ENCODE results near the gene NUP210.

Gene NUP210

DNA sequence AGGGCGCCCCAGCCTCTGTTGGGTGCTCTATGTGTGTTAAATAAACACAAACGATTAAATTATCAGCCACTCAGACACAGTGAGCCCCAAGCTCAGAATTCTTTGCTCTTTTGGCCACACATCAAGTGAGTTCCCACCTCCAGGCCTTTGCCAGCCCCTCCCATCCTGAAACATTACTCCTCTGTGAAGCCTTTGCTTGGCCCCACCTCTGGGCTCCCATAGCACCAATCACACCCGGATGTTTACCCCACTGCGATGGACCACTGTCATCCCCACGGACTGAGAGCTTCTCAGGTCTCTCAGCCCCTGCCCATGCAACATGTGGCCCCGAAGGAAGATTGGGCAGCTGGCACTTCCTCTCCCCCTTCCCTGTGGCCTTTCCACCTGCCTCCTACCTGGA, 85.1 kb downstream of the NUP210 start:
- no peak overlapping the region for H3K4me3 ChIP-seq (ENCODE audit: low read depth, low read length)
- DNase-seq (ENCODE audit: low read depth), result no peak
- TF ChIP-seq, protein P1, sequence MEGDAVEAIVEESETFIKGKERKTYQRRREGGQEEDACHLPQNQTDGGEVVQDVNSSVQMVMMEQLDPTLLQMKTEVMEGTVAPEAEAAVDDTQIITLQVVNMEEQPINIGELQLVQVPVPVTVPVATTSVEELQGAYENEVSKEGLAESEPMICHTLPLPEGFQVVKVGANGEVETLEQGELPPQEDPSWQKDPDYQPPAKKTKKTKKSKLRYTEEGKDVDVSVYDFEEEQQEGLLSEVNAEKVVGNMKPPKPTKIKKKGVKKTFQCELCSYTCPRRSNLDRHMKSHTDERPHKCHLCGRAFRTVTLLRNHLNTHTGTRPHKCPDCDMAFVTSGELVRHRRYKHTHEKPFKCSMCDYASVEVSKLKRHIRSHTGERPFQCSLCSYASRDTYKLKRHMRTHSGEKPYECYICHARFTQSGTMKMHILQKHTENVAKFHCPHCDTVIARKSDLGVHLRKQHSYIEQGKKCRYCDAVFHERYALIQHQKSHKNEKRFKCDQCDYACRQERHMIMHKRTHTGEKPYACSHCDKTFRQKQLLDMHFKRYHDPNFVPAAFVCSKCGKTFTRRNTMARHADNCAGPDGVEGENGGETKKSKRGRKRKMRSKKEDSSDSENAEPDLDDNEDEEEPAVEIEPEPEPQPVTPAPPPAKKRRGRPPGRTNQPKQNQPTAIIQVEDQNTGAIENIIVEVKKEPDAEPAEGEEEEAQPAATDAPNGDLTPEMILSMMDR (conservative IDR thresholded peaks at IDR 0.05; ENCODE audit: low read depth, low read length), result no peak

DNA sequence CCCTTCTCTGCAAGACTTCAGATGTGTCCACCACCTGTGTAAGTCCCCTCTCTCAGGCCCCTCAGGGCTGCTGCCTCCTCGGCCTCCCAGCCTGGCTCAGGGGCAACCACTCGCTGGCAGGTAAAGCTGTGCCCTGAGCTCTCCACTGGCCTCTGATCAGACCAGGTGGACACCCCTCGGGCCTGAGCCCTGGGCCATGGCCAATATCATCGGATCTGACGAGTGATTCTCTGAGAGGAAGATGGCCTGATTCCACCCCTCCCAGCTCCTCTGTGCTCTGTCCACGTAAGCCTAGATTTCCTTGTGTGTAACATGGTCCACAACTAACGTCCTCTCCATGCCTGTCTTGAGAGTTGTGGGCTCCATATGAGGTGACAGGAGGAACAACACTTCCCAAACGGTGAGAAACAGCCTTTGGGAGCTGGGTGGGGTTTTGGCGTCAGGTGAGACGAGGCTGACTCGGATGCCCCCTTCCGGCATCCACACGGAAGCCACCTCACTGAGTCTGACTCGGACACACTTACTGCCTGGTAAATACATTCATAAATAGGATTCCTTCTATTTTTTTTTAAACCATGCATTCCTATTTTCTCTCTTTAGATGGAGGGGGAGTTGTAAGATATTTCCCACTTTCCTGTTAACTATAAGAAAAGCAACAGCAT, 86.8 kb downstream of the NUP210 start:
- no peak overlapping the region for H3K4me3 ChIP-seq (ENCODE audit: low read depth, low read length)
- TF ChIP-seq, protein P1 (conservative IDR thresholded peaks at IDR 0.05; ENCODE audit: low read depth, low read length), result no peak
- DNase-seq (ENCODE audit: low read depth), result no peak

DNA sequence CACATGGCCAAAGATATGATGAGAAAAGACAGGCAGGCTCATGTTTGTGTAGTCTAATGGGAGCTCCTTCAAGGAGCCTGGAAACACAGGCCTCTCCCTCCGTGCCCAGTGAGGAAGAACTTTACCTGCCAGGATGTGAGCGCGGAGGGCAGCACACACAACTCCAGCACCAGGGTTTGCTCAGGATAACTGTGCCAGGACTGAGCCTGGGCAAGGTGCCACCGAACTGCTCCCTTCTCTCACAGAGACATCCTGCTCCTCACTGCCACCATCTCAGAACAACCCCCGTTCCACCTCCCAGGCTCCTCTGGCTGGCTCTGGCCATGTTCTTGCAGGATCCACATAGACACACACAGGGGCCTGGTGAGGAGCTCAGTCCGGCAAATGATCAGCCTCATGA, 87.4 kb downstream of the NUP210 start:
- DNase-seq (ENCODE audit: low read depth), result no peak
- no peak overlapping the region for H3K4me3 ChIP-seq (ENCODE audit: low read depth, low read length)
- TF ChIP-seq, protein P1 (conservative IDR thresholded peaks at IDR 0.05; ENCODE audit: low read depth, low read length), result no peak

DNA sequence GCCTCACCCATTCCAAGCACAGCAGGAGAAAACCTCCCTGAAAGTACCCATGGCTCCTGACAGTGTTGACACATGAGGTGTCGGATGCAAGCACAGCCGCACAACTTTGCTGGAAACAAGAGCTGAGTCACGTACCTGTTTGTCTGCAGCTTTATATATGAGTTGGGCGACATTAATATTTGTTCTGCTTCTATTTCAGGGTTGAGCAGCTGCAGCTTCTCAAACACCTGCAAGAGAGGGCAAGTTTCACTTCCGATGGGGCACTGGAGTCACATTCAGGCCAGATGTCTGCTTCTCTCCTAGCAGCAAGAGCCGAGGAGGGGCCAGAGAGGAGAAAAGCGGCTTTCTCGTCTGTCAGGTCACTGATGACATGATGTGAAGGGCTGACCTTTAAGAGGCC, 88.0 kb downstream of the NUP210 start:
- peak; percentile 9 for DNase-seq (ENCODE audit: low read depth)
- H3K4me3 ChIP-seq (ENCODE audit: low read depth, low read length), result no peak overlapping the region
- TF ChIP-seq, protein P1 (conservative IDR thresholded peaks at IDR 0.05; ENCODE audit: low read depth, low read length), result no peak

DNA sequence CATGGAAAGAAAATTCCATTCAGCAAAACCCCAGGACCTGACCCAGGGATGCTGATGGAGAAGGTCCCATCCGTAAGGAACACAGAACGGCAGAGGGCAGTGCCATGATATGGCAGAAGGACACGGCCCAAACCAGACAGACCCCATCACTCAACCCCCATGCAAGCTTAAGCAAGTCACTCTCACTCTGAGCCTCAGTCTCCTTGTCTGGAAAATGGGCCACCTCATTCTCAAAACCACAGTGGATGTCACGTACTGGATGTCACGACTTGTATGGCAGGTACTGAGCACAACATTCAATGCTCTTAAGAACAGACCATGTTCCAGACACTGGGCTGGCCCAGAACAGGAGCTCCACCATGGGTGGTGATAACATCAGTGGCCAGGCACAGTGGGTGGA, 90.4 kb downstream of the NUP210 start:
- no peak for DNase-seq (ENCODE audit: low read depth)
- no peak overlapping the region for H3K4me3 ChIP-seq (ENCODE audit: low read depth, low read length)
- TF ChIP-seq, protein P1 (conservative IDR thresholded peaks at IDR 0.05; ENCODE audit: low read depth, low read length), result no peak

DNA sequence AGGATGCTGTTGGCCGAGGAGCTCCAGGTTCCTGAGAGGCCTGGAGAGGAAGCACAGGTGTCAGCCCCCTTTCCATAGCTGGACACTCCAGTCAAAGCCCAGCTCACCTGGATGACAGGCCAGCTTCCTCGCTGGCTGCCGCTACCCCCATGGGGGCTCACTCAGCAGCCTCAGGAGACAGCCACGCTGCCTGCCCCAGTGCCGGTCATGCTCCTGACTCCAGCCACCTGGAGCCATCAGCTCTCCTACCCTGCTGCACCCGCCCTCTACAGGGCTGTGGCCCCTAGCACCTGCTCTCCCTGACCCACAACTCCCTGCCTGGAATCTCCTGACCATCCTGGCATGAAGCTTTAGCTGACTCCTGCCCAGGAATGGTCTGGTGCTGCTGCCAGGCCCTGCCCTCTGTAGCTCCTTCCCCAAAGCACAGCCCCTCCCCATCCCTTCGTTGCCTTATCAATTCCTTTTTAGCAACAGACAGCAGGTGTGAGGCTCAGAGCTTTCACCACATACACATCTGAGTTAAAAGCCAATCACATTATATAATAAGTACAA, 94.2 kb downstream of the NUP210 start:
- TF ChIP-seq, protein P1 (conservative IDR thresholded peaks at IDR 0.05; ENCODE audit: low read depth, low read length), result no peak
- DNase-seq (ENCODE audit: low read depth), result no peak
- H3K4me3 ChIP-seq (ENCODE audit: low read depth, low read length), result no peak overlapping the region

Measured in choroid plexus epithelial cell (primary cell).